SK-N-SH (cell line): Measurements from ENCODE around the gene IL9R. TPM values are rescaled to one million over a fixed set of nuclear protein-coding genes. Genes with fewer than 3 reads are reported as not detected.

Source experiments
- CTCF ChIA-PET: fragments of 300-600, 350-600 bp; formaldehyde crosslinking; extraction: SDS; loops from one replicate; lab custom pipeline; 2021; lab: Yijun Ruan, JAX
- POLR2A ChIA-PET: fragments of 350-600 bp; sonication (Branson Sonifier 250); formaldehyde crosslinking; extraction: SDS; loops from one replicate; lab custom pipeline; 2020; ENCODE audit warnings: antibody characterized with exemption, inconsistent platforms; lab: Yijun Ruan, JAX
- DNase-seq: peaks from one replicate; pipeline ENCODE4 v3.0.0; 2012
- H2AFZ ChIP-seq: fragments of 200-600 bp; sonication (generic); 2 replicates; pipeline ENCODE4 v1.8.1; 2016; ENCODE audit warnings: antibody characterized with exemption, mild to moderate bottlenecking, low read depth
- H3F3A ChIP-seq: fragments of 200-600 bp; sonication (generic); replicated peaks from 2 replicates; pipeline ENCODE3; 2016; ENCODE audit warnings: antibody characterized with exemption, mild to moderate bottlenecking; ENCODE audit not compliant: insufficient read depth
- H3K27ac ChIP-seq, 2 experiments: fragments of 200-500 bp in 1 of 2; fragments of 200-600 bp in 1 of 2; sonication (Bioruptor generic) in 1 of 2; sonication (generic), shearing (Covaris generic) in 1 of 2; 2 replicates each; pipeline versions ENCODE4 v1.5.1 to v1.6.1; 2014 to 2016; ENCODE audit warnings: low read depth in 2 of 2, inconsistent platforms in 1 of 2, low read length in 1 of 2, mild to moderate bottlenecking in 1 of 2, mixed read lengths in 1 of 2
- H3K27me3 ChIP-seq: fragments of 200-600 bp; sonication (generic), shearing (Covaris generic); 2 replicates; pipeline ENCODE4 v1.6.1; 2016; ENCODE audit warnings: mixed run types; ENCODE audit not compliant: insufficient read depth
- H3K36me3 ChIP-seq, 2 experiments: fragments of 200-500 bp in 1 of 2; fragments of 200-600 bp in 1 of 2; sonication (Bioruptor generic) in 1 of 2; sonication (generic) in 1 of 2; replicated peaks in 1 of 2; 2 replicates each; pipeline versions ENCODE3 to v1.5.1; 2014 to 2016; ENCODE audit warnings: low read length in 1 of 2, mild to moderate bottlenecking in 1 of 2; ENCODE audit not compliant: insufficient read depth in 2 of 2, control insufficient read depth in 1 of 2
- H3K4me1 ChIP-seq, 2 experiments: fragments of 200-500 bp in 1 of 2; fragments of 200-600 bp in 1 of 2; sonication (Bioruptor generic) in 1 of 2; sonication (generic), shearing (Covaris generic) in 1 of 2; 2 replicates each; pipeline versions ENCODE4 v1.5.1 to v1.6.1; 2014 to 2016; ENCODE audit warnings: low read depth in 1 of 2, low read length in 1 of 2, mixed run types in 1 of 2; ENCODE audit not compliant: insufficient read depth in 2 of 2, control insufficient read depth in 1 of 2
- H3K4me2 ChIP-seq: fragments of 200-600 bp; sonication (generic), shearing (Covaris generic); 2 replicates; pipeline ENCODE4 v1.6.1; 2017; ENCODE audit warnings: mixed run types
- H3K4me3 ChIP-seq, 2 experiments: fragments of 200-500 bp in 1 of 2; fragments of 200-600 bp in 1 of 2; sonication (Bioruptor generic) in 1 of 2; sonication (generic), shearing (Covaris generic) in 1 of 2; 2 replicates each; pipeline versions ENCODE4 v1.5.1 to v1.8.1; 2014 to 2016; ENCODE audit warnings: low read depth in 2 of 2, inconsistent platforms in 1 of 2, low read length in 1 of 2, mild to moderate bottlenecking in 1 of 2, mixed read lengths in 1 of 2, moderate library complexity in 1 of 2
- H3K79me2 ChIP-seq: fragments of 200-600 bp; sonication (generic); 2 replicates; pipeline ENCODE4 v1.8.1; 2017; ENCODE audit warnings: mild to moderate bottlenecking; ENCODE audit not compliant: insufficient read depth
- H3K9ac ChIP-seq: fragments of 200-600 bp; sonication (generic); 2 replicates; pipeline ENCODE4 v1.6.1; 2017; ENCODE audit warnings: mixed run types
- H3K9me2 ChIP-seq: fragments of 200-600 bp; sonication (generic); 2 replicates; pipeline ENCODE4 v1.6.1; 2017; ENCODE audit warnings: mixed run types
- H3K9me3 ChIP-seq: fragments of 200-600 bp; sonication (generic); 2 replicates; pipeline ENCODE4 v1.6.1; 2017; ENCODE audit warnings: mixed run types, mild to moderate bottlenecking, moderate library complexity
- H4K20me1 ChIP-seq: fragments of 200-600 bp; sonication (generic); 2 replicates; pipeline ENCODE4 v1.6.1; 2017; ENCODE audit warnings: mild to moderate bottlenecking, mixed run types; ENCODE audit not compliant: insufficient read depth
- CHD2 ChIP-seq: fragments of 150-350 bp; IDR thresholded peaks from 2 replicates; pipeline ENCODE4 v1.6.1; 2018; ENCODE audit warnings: low read length; ENCODE audit not compliant: partially characterized antibody
- ELF1 ChIP-seq: IDR thresholded peaks from 2 replicates; pipeline ENCODE4 v1.4.0; 2012
- EZH2phosphoT487 ChIP-seq: fragments of 200-600 bp; sonication (generic); IDR thresholded peaks from 2 replicates; pipeline ENCODE4 v1.6.1; 2017; ENCODE audit warnings: low read depth, mixed run types, mild to moderate bottlenecking, antibody characterized with exemption, moderate library complexity, borderline replicate concordance
- FOSL2 ChIP-seq: IDR thresholded peaks from 2 replicates; pipeline ENCODE4 v1.4.0; 2012; ENCODE audit warnings: low read depth, mild to moderate bottlenecking, moderate library complexity, borderline replicate concordance
- FOXM1 ChIP-seq: IDR thresholded peaks from 2 replicates; pipeline ENCODE4 v1.4.0; 2012; ENCODE audit warnings: low read depth, mild to moderate bottlenecking
- GABPA ChIP-seq: IDR thresholded peaks from 2 replicates; pipeline ENCODE4 v1.4.0; 2012; ENCODE audit warnings: low read depth, mild to moderate bottlenecking
- JUND ChIP-seq: IDR thresholded peaks from 2 replicates; pipeline ENCODE4 v1.4.0; 2012
- MEF2A ChIP-seq: IDR thresholded peaks from 2 replicates; pipeline ENCODE4 v1.4.0; 2012; ENCODE audit warnings: low read depth, borderline replicate concordance
- MXI1 ChIP-seq: IDR thresholded peaks from 2 replicates; pipeline ENCODE4 v1.6.1; 2012; ENCODE audit warnings: mild to moderate bottlenecking, low read depth, low read length, improper control_type of control experiment
- NFIC ChIP-seq: IDR thresholded peaks from 2 replicates; pipeline ENCODE4 v1.4.0; 2012; ENCODE audit warnings: borderline replicate concordance
- NRF1 ChIP-seq: IDR thresholded peaks from 2 replicates; pipeline ENCODE4 v1.6.1; 2012; ENCODE audit warnings: low read depth, mild to moderate bottlenecking, low read length
- RAD21 ChIP-seq: IDR thresholded peaks from 2 replicates; pipeline ENCODE4 v1.6.1; 2012; ENCODE audit warnings: mild to moderate bottlenecking, low read length
- RCOR1 ChIP-seq: fragments of 150-350 bp; IDR thresholded peaks from 2 replicates; pipeline ENCODE4 v1.6.1; 2017; ENCODE audit warnings: antibody characterized with exemption, low read length
- RFX5 ChIP-seq: IDR thresholded peaks from 2 replicates; pipeline ENCODE4 v1.6.1; 2012; ENCODE audit warnings: mild to moderate bottlenecking, improper control_type of control experiment, low read length
- RXRA ChIP-seq: IDR thresholded peaks from 2 replicates; pipeline ENCODE4 v1.4.0; 2012; ENCODE audit warnings: low read depth, mild to moderate bottlenecking, borderline replicate concordance
- SIN3A ChIP-seq: IDR thresholded peaks from 2 replicates; pipeline ENCODE4 v1.6.1; 2012; ENCODE audit warnings: low read depth, mild to moderate bottlenecking, low read length, moderate library complexity, borderline replicate concordance
- SMC3 ChIP-seq: IDR thresholded peaks from 2 replicates; pipeline ENCODE4 v1.6.1; 2012; ENCODE audit warnings: low read depth, low read length, improper control_type of control experiment
- TCF12 ChIP-seq: IDR thresholded peaks from 2 replicates; pipeline ENCODE4 v1.4.0; 2012
- WGBS: methylation state at CpG from one replicate; pipeline ENCODE4 v1.1.6; 2017; ENCODE audit warnings: low lambda C conversion rate; 5-methylcytosine and 5-hydroxymethylcytosine counted together
- polyA plus RNA-seq, 3 experiments: library from polyadenylated mRNA; depleted of rRNA; stranded (reverse); fragments of >200 nt; gene quantifications; 2 replicates each; pipeline ENCODE4 v1.2.3, GENCODE V29; 2012
- TF ChIP-seq, protein P1 (sequence below): IDR thresholded peaks from 2 replicates; pipeline ENCODE4 v1.6.1; 2012; ENCODE audit warnings: mild to moderate bottlenecking, low read depth, low read length, moderate library complexity
- TF ChIP-seq, protein P2 (sequence below): IDR thresholded peaks from 2 replicates; pipeline ENCODE4 v1.4.0; 2012; ENCODE audit warnings: low read depth
- TF ChIP-seq, protein P3 (sequence below): fragments of 150-350 bp; IDR thresholded peaks from 2 replicates; pipeline ENCODE4 v1.6.1; 2016; ENCODE audit warnings: mild to moderate bottlenecking, low read depth, low read length

Gene IL9R
- polyA plus RNA-seq, 1 of the 3 experiments (the other 2 are of a cell fraction), result 0.03 TPM

DNA sequence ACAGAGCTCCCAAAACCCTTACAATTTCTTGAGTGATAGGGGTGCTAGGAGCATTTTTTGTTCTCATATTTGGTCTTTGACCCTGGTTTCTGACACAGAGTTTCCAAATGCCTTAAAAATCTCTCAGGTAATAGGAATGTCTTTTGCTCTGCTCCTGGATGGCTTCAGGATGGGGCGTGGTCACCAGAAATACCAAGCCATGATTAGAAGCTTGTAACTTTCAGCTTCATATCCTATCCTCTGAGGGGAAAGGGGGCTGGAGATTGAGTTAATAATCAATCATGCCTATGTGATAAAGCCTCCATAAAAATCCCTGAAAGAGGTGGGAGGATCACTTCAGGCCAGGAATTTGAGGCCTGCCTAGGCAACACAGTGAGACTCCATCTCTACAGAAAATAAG lies 34.6 kb upstream of the IL9R start:
- Histone ChIP-seq H3K4me3 (no peak overlapping the region), H3K27ac (no peak overlapping the region), H3K79me2 (no peaks in the 10 kb centered on the region), H3K9me3 (no peaks in the 10 kb centered on the region), H3K36me3 (no peaks in the 10 kb centered on the region), H3K4me1 (no peaks in the 10 kb centered on the region), H3K27me3 (no peaks in the 10 kb centered on the region), H3K9ac (no peak overlapping the region), H2AFZ (no peak overlapping the region), H3K9me2 (no peaks in the 10 kb centered on the region), H3K4me2 (no peak overlapping the region), H4K20me1 (no peaks in the 10 kb centered on the region)
- ChIA-PET POLR2A (no interaction called here), CTCF (no interaction called here)
- no peak for DNase-seq
- TF ChIP-seq CHD2 (no peak), ELF1 (no peak), RAD21 (no peak), SMC3 (no peak), SIN3A (no peak), RFX5 (no peak), FOXM1 (no peak), NRF1 (no peak), NFIC (no peak), TCF12 (no peak), FOSL2 (no peak), MEF2A (no peak), RCOR1 (no peak), MXI1 (no peak)
- TF ChIP-seq, protein P1, sequence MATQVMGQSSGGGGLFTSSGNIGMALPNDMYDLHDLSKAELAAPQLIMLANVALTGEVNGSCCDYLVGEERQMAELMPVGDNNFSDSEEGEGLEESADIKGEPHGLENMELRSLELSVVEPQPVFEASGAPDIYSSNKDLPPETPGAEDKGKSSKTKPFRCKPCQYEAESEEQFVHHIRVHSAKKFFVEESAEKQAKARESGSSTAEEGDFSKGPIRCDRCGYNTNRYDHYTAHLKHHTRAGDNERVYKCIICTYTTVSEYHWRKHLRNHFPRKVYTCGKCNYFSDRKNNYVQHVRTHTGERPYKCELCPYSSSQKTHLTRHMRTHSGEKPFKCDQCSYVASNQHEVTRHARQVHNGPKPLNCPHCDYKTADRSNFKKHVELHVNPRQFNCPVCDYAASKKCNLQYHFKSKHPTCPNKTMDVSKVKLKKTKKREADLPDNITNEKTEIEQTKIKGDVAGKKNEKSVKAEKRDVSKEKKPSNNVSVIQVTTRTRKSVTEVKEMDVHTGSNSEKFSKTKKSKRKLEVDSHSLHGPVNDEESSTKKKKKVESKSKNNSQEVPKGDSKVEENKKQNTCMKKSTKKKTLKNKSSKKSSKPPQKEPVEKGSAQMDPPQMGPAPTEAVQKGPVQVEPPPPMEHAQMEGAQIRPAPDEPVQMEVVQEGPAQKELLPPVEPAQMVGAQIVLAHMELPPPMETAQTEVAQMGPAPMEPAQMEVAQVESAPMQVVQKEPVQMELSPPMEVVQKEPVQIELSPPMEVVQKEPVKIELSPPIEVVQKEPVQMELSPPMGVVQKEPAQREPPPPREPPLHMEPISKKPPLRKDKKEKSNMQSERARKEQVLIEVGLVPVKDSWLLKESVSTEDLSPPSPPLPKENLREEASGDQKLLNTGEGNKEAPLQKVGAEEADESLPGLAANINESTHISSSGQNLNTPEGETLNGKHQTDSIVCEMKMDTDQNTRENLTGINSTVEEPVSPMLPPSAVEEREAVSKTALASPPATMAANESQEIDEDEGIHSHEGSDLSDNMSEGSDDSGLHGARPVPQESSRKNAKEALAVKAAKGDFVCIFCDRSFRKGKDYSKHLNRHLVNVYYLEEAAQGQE, result no peak
- TF ChIP-seq, protein P2, sequence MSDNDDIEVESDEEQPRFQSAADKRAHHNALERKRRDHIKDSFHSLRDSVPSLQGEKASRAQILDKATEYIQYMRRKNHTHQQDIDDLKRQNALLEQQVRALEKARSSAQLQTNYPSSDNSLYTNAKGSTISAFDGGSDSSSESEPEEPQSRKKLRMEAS, result no peak
- TF ChIP-seq, all 33 proteins: peak for 0
- H3F3A ChIP-seq, result no peaks in the 10 kb centered on the region
- 0% methylated on average over 1 of the region's 1 CpG for WGBS

DNA sequence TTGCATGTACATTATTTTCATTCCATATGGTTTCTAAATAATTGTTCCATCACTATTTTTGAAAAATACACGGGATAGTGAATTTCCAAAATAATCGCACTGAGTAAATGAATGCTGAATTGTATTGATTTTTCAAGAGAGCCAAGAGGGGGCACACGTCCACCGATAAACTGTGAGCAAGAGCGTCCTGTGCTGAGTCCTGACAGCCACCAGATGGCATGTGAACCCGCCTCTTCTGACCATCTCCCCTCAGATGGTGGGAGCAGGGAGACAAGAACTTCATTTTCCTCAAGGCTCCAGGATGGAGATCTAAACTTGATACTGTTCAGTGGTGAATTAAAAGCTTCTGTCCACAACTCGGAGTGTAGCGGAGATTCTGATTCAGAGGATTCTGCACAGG lies 30.6 kb upstream of the IL9R start:
- Histone ChIP-seq H3K27ac (no peak overlapping the region), H3F3A (no peaks in the 10 kb centered on the region), H3K4me3 (no peak overlapping the region), H3K9ac (no peak overlapping the region), H4K20me1 (no peaks in the 10 kb centered on the region), H2AFZ (no peak overlapping the region), H3K79me2 (no peaks in the 10 kb centered on the region), H3K27me3 (no peaks in the 10 kb centered on the region; the same call in 1 of the 2 replicates), H3K9me3 (no peaks in the 10 kb centered on the region), H3K4me2 (no peak overlapping the region), H3K4me1 (no peaks in the 10 kb centered on the region), H3K36me3 (no peaks in the 10 kb centered on the region), H3K9me2 (no peaks in the 10 kb centered on the region)
- DNase-seq, result peak; percentile 65
- POLR2A ChIA-PET, result no interaction called here
- 8% methylated on average over 8 of the region's 8 CpGs for WGBS
- CTCF ChIA-PET, result no interaction called here
- TF ChIP-seq RAD21 (peak; percentile 91), GABPA (no peak), SMC3 (peak; percentile 89), JUND (no peak), RFX5 (no peak), EZH2phosphoT487 (no peak), RXRA (no peak)
- TF ChIP-seq, protein P3, sequence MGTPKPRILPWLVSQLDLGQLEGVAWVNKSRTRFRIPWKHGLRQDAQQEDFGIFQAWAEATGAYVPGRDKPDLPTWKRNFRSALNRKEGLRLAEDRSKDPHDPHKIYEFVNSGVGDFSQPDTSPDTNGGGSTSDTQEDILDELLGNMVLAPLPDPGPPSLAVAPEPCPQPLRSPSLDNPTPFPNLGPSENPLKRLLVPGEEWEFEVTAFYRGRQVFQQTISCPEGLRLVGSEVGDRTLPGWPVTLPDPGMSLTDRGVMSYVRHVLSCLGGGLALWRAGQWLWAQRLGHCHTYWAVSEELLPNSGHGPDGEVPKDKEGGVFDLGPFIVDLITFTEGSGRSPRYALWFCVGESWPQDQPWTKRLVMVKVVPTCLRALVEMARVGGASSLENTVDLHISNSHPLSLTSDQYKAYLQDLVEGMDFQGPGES, result no peak
- TF ChIP-seq, protein P2, result no peak
- TF ChIP-seq, protein P1, result no peak
